22Rv1 (cell line): ENCODE results near the gene CLK4.

ENCODE experiments used
- ZFX ChIP-seq: fragments of 450-650 bp; IDR thresholded peaks from 2 replicates; pipeline ENCODE4 v1.6.1; 2017; ENCODE audit warnings: antibody characterized with exemption, borderline replicate concordance
- TF ChIP-seq, protein P1 (sequence below): fragments of 450-650 bp; IDR thresholded peaks from 2 replicates; pipeline ENCODE4 v1.5.1; 2017; ENCODE audit warnings: mild to moderate bottlenecking

- TF ChIP-seq, protein P1, sequence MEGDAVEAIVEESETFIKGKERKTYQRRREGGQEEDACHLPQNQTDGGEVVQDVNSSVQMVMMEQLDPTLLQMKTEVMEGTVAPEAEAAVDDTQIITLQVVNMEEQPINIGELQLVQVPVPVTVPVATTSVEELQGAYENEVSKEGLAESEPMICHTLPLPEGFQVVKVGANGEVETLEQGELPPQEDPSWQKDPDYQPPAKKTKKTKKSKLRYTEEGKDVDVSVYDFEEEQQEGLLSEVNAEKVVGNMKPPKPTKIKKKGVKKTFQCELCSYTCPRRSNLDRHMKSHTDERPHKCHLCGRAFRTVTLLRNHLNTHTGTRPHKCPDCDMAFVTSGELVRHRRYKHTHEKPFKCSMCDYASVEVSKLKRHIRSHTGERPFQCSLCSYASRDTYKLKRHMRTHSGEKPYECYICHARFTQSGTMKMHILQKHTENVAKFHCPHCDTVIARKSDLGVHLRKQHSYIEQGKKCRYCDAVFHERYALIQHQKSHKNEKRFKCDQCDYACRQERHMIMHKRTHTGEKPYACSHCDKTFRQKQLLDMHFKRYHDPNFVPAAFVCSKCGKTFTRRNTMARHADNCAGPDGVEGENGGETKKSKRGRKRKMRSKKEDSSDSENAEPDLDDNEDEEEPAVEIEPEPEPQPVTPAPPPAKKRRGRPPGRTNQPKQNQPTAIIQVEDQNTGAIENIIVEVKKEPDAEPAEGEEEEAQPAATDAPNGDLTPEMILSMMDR: no peak
- no peak for TF ChIP-seq ZFX
Observed at GRCh38 chr5:178667101-178667500, 40.3 kb upstream of the CLK4 start.
